Activated naive CD8-positive, alpha-beta T cell treated with anti-CD3 and anti-CD28 coated beads, Interleukin-2, amount 10 ng/mL, durations not matched to agents 7 days and 5 days (primary cell): ENCODE results near the gene EML6. TPM values are rescaled to one million over a fixed set of nuclear protein-coding genes. Genes with fewer than 3 reads are reported as not detected.

Source experiments
- ATAC-seq: fragments of 150-1000 bp; cut with Tn5 transposase; one replicate; pipeline ENCODE4 v1.10.0; 2021; ENCODE audit warnings: low read depth, moderate library complexity
- POLR2A ChIA-PET: fragments of 350-600 bp; sonication (Branson Sonifier 250); formaldehyde crosslinking; loops from one replicate; lab custom pipeline; 2021; ENCODE audit warnings: antibody characterized with exemption; lab: Charles Lee
- DNase-seq: peaks from one replicate; pipeline ENCODE4 v3.0.0; 2021
- H3K27ac Mint-ChIP-seq: one replicate; pipeline ENCODE4 v1.8.0; 2022; ENCODE audit warnings: mild to moderate bottlenecking, mixed read lengths
- H3K27me3 Mint-ChIP-seq: one replicate; pipeline ENCODE4 v1.8.0; 2022; ENCODE audit warnings: mild to moderate bottlenecking, moderate library complexity, mixed read lengths
- H3K36me3 Mint-ChIP-seq: one replicate; pipeline ENCODE4 v1.8.0; 2021; ENCODE audit warnings: mild to moderate bottlenecking, mixed read lengths
- H3K4me1 Mint-ChIP-seq: one replicate; pipeline ENCODE4 v1.8.0; 2021; ENCODE audit warnings: mixed read lengths
- H3K4me3 Mint-ChIP-seq: one replicate; pipeline ENCODE4 v1.8.0; 2022; ENCODE audit warnings: mild to moderate bottlenecking, moderate library complexity, mixed read lengths
- H3K9me3 Mint-ChIP-seq: one replicate; pipeline ENCODE4 v1.8.0; 2021; ENCODE audit warnings: mixed read lengths
- total RNA-seq, 2 experiments: library from RNA; stranded (reverse); gene quantifications; one replicate each; pipeline ENCODE4 v1.2.3, GENCODE V29; 2021

Gene EML6
- total RNA-seq, 2 experiments from 2014 or later, result 2.1 to 2.4 TPM

DNA sequence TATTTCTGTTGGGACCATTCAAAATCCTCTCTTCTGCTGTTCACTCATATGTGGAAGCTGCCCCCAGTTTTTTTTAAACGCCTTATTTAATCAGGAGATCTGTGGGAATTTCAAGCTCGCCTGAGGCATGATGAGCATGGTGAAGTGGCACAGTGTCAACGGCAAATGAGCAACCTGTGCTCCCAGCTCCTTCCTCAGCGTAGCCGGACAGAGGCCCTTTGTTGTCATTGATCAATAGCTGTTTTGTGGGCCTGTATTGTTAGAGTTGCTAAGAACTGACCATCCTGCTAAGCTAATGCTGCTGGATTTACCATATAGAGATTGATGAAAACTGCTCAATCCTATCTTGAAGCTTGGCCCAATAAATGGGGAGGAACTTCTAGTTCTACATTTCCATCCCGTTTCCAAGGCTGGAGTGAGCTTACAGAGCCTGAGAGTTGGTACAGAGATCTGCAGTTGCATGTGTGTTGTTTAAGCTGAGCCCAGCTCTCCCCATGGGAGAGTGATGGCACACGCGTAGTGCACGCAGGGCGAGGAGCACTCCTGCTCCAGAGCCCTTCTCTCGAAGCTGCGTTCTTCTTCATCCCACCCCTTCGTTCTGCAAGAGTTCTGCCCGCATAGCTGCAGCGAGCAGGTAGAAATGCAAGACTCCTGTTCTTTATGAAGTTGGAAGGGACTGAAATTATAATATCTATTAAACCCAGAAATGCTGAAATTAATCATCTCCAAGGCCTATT is 218.0 kb downstream of the EML6 start:
- POLR2A ChIA-PET, result no interaction called here
- ATAC-seq (no peak), DNase-seq (no peak)
- Mint-ChIP-seq H3K9me3 (peaks cover 5% of the 10 kb centered on the region), H3K27ac (no peak overlapping the region), H3K36me3 (no peaks in the 10 kb centered on the region), H3K27me3 (peaks cover 2% of the 10 kb centered on the region), H3K4me3 (no peak overlapping the region), H3K4me1 (peaks cover 6% of the 10 kb centered on the region)

- peak; percentile 88 for ATAC-seq
- DNase-seq, result no peak
- peaks cover 5% of the 10 kb centered on the region for H3K9me3 Mint-ChIP-seq
- H3K27me3 Mint-ChIP-seq, result peaks cover 2% of the 10 kb centered on the region
- H3K27ac Mint-ChIP-seq, result no peak overlapping the region
- H3K4me1 Mint-ChIP-seq, result peaks cover 6% of the 10 kb centered on the region
- POLR2A ChIA-PET, result no interaction called here
- H3K36me3 Mint-ChIP-seq, result no peaks in the 10 kb centered on the region
- H3K4me3 Mint-ChIP-seq, result no peak overlapping the region
These were observed 218.9 kb downstream of the EML6 start for GRCh38 chr2:54942373-54942772.

- POLR2A ChIA-PET, result interaction anchor here (2.1 kb wide), 1 partner anchor 105 kb away, joined by 5 read pairs; the partner anchor contains the start of gene RTN4
- DNase-seq (no peak), ATAC-seq (no peak)
- Mint-ChIP-seq H3K27ac (no peak overlapping the region), H3K27me3 (peaks cover 2% of the 10 kb centered on the region), H3K4me1 (peaks cover 6% of the 10 kb centered on the region), H3K9me3 (no peaks in the 10 kb centered on the region), H3K4me3 (no peak overlapping the region), H3K36me3 (no peaks in the 10 kb centered on the region)
These were observed 221.4 kb downstream of the EML6 start for GRCh38 chr2:54944724-54945326.

GRCh38 chr2:54945391-54946219 is 222.1 kb downstream of the EML6 start:
- Mint-ChIP-seq H3K36me3 (no peaks in the 10 kb centered on the region), H3K9me3 (no peaks in the 10 kb centered on the region), H3K4me3 (no peak overlapping the region), H3K4me1 (peaks cover 6% of the 10 kb centered on the region), H3K27ac (peak overlapping the region; percentile 64), H3K27me3 (peaks cover 2% of the 10 kb centered on the region)
- POLR2A ChIA-PET, result interaction anchor here (2.1 kb wide), 1 partner anchor 105 kb away, joined by 5 read pairs; the partner anchor contains the start of gene RTN4
- DNase-seq (no peak), ATAC-seq (no peak)

GRCh38 chr2:54946220-54946805 is 222.9 kb downstream of the EML6 start:
- Mint-ChIP-seq H3K36me3 (no peaks in the 10 kb centered on the region), H3K9me3 (no peaks in the 10 kb centered on the region), H3K4me3 (no peak overlapping the region), H3K27me3 (peaks cover 2% of the 10 kb centered on the region), H3K27ac (no peak overlapping the region), H3K4me1 (peaks cover 6% of the 10 kb centered on the region)
- ATAC-seq (no peak), DNase-seq (no peak)
- POLR2A ChIA-PET, result interaction anchor here (2.1 kb wide), 1 partner anchor 104 kb away, joined by 5 read pairs; the partner anchor contains the start of gene RTN4

DNA sequence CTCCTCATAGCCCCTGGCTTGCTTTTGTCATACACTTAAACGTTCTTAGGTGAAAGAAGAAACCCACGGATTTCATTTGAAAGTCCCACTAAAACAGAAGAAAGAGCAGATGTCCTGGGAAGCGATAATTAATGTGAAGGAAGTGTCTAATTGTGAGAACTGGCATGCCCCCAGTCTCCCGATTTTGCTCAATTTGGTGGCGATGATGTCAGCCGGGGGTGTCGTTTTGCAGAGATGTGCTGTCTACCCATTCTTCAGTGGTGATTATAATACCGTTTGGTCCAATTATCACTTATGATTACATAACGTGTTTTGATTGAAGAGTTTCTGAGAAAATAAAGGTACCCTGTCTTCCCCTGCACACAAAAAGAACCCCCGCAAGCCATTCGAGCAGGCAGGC is 223.7 kb downstream of the EML6 start:
- Mint-ChIP-seq H3K27ac (no peak overlapping the region), H3K9me3 (no peaks in the 10 kb centered on the region), H3K4me1 (peaks cover 6% of the 10 kb centered on the region), H3K4me3 (no peak overlapping the region), H3K27me3 (peaks cover 2% of the 10 kb centered on the region), H3K36me3 (no peaks in the 10 kb centered on the region)
- ATAC-seq, result no peak
- no peak for DNase-seq
- POLR2A ChIA-PET, result no interaction called here

DNA sequence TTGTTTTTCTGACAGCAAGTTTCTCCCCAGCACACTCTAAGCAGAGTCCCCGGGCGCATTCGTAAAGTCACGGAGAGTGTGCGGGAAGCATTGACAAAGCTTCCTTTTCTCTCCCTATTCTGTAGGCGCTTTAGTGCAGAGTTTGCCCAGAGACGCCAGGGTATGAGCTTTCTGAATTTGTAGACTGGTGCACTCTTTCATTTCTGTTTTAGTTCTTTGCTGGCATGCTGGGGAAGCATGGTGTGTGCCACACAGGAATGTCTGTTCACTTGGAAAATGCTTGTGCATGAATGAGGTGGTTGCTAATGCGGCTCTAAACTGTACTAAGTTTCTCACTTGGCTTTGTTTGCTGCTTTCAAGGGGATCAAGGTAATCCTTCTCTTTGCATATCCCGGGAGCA is 224.2 kb downstream of the EML6 start:
- H3K4me3 Mint-ChIP-seq, result no peak overlapping the region
- no peak overlapping the region for H3K27ac Mint-ChIP-seq
- H3K27me3 Mint-ChIP-seq, result peaks cover 2% of the 10 kb centered on the region
- DNase-seq, result no peak
- no peaks in the 10 kb centered on the region for H3K36me3 Mint-ChIP-seq
- H3K4me1 Mint-ChIP-seq, result peaks cover 6% of the 10 kb centered on the region
- ATAC-seq, result no peak
- no peaks in the 10 kb centered on the region for H3K9me3 Mint-ChIP-seq
- POLR2A ChIA-PET, result no interaction called here

DNA sequence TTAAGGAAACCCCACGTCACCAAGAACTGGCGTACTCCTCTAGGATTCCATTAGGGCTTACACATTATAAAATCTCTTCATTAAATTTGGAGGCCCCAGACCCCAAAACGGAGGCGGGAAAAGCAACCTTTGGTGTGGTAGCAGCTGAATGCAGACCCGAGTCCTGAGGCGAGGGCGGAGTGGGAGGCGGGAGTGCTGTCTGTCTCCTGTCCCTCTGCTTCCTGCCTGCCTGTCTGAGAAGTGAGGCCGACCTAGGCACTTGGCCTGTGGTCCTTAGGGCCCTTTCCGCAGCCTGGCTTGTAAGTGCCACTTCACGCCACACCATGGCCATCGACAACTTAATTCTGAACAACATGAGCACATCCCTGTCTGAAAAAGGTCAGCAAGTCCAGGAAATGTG is 224.7 kb downstream of the EML6 start:
- no peaks in the 10 kb centered on the region for H3K36me3 Mint-ChIP-seq
- peaks cover 2% of the 10 kb centered on the region for H3K27me3 Mint-ChIP-seq
- no peak for DNase-seq
- no peak overlapping the region for H3K27ac Mint-ChIP-seq
- H3K4me1 Mint-ChIP-seq, result peaks cover 6% of the 10 kb centered on the region
- POLR2A ChIA-PET, result no interaction called here
- no peak for ATAC-seq
- H3K9me3 Mint-ChIP-seq, result no peaks in the 10 kb centered on the region
- no peak overlapping the region for H3K4me3 Mint-ChIP-seq

DNA sequence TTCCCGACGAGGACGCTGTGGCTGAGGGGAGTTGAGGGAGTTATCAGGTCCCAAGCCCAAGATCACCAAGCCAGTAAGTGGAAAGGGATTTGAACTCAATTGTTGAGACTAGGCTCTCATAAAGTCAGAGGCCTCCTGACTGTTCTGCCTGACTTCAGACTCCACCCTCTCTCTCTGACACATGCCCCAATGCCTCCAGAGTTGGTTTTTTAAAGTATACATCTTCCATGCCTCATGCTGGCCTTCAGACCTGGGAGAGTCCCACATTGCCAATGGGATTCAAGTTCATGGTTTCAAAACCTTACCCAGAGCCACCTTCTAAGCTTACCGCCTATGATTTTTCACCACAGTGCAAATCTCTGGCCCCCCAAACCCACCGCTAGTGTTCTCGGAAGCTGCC is 226.0 kb downstream of the EML6 start:
- POLR2A ChIA-PET, result no interaction called here
- Mint-ChIP-seq H3K9me3 (no peaks in the 10 kb centered on the region), H3K4me1 (peaks cover 6% of the 10 kb centered on the region), H3K36me3 (no peaks in the 10 kb centered on the region), H3K27ac (no peak overlapping the region), H3K27me3 (peaks cover 2% of the 10 kb centered on the region), H3K4me3 (no peak overlapping the region)
- no peak for DNase-seq
- ATAC-seq, result no peak

- no peak overlapping the region for H3K27ac Mint-ChIP-seq
- DNase-seq (no peak), ATAC-seq (no peak)
- peaks cover 5% of the 10 kb centered on the region for H3K4me1 Mint-ChIP-seq
- H3K9me3 Mint-ChIP-seq, result no peaks in the 10 kb centered on the region
- H3K27me3 Mint-ChIP-seq, result peaks cover 2% of the 10 kb centered on the region
- no peak overlapping the region for H3K4me3 Mint-ChIP-seq
- no peaks in the 10 kb centered on the region for H3K36me3 Mint-ChIP-seq
- POLR2A ChIA-PET, result no interaction called here
These were observed 227.3 kb downstream of the EML6 start for GRCh38 chr2:54950811-54951210.

DNA sequence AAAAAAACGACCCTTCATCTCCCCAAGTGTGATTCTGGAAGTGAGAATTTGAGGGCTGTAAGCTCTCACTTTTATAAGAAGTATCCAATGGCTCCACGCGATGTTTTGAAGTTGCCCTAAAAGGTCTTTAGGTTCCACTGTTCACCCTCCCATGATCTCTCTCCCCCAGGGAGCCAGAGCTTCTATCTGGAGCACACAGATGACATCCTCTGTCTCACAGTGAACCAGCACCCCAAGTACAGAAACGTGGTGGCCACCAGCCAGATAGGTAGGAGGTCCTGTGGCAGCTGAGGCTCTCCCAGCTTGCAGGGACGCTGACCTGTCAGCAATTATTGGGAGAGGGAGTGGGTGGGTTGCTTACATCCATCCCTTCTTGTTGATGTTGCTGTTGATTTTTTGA is 229.0 kb downstream of the EML6 start:
- POLR2A ChIA-PET, result no interaction called here
- no peaks in the 10 kb centered on the region for H3K9me3 Mint-ChIP-seq
- ATAC-seq, result no peak
- no peak overlapping the region for H3K4me3 Mint-ChIP-seq
- peaks cover 3% of the 10 kb centered on the region for H3K4me1 Mint-ChIP-seq
- no peaks in the 10 kb centered on the region for H3K36me3 Mint-ChIP-seq
- H3K27ac Mint-ChIP-seq, result no peak overlapping the region
- H3K27me3 Mint-ChIP-seq, result no peaks in the 10 kb centered on the region
- DNase-seq, result no peak

GRCh38 chr2:54952978-54953456 is 229.6 kb downstream of the EML6 start:
- Mint-ChIP-seq H3K4me1 (peaks cover 3% of the 10 kb centered on the region), H3K27ac (no peak overlapping the region), H3K4me3 (no peak overlapping the region), H3K27me3 (no peaks in the 10 kb centered on the region), H3K36me3 (no peaks in the 10 kb centered on the region), H3K9me3 (no peaks in the 10 kb centered on the region)
- ATAC-seq, result no peak
- POLR2A ChIA-PET, result no interaction called here
- no peak for DNase-seq

DNA sequence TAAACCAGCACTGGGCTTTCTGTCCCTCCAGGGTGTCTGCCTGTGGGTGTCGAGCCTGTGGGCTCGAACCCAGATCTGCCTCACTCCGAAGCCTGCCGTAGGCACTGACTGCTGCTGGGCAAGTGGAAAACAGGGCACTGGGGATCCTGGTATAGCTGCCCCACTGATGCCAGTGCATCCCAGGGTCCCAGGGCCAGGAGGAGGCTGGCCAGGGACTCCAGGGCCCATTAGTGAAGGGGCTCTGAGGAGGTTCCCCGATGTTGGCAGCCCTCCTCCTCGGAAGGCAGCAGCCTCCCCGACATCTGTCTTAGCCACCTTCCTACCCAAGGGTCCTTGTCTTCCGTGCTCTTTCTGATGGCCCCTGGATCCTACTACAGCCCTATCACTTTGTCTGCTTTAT is 230.7 kb downstream of the EML6 start:
- no peak for ATAC-seq
- Mint-ChIP-seq H3K4me3 (no peak overlapping the region), H3K9me3 (no peaks in the 10 kb centered on the region), H3K27me3 (no peaks in the 10 kb centered on the region), H3K27ac (no peak overlapping the region), H3K36me3 (no peaks in the 10 kb centered on the region), H3K4me1 (peaks cover 3% of the 10 kb centered on the region)
- DNase-seq, result no peak
- POLR2A ChIA-PET, result no interaction called here
